Astrocyte of the spinal cord (primary cell): ENCODE data around the gene OLR1.

Experiments
- DNase-seq: peaks from one replicate; pipeline ENCODE4 v3.0.0; 2011; ENCODE audit warnings: low read depth, low spot score
- H3K4me3 ChIP-seq: 2 replicates; pipeline ENCODE4 v1.5.1; 2011; ENCODE audit warnings: low read depth, mild to moderate bottlenecking, low read length, moderate library complexity
- CTCF ChIP-seq: IDR thresholded peaks from 2 replicates; pipeline ENCODE4 v1.5.1; 2012; ENCODE audit warnings: low read depth, mild to moderate bottlenecking, low read length, inconsistent platforms
- in situ Hi-C: cut with HindIII; loops from 2 replicates; pipeline ENCODE4 v1.10.0; 2017; ENCODE audit warnings: low sequenced_read_pairs

The OLR1 gene

GRCh38 chr12:10121278-10121677, 50.7 kb downstream of the OLR1 start:
- DNase-seq: no peak
- no peak for TF ChIP-seq CTCF
- H3K4me3 ChIP-seq: no peak overlapping the region
- in situ Hi-C loops: no loop called here

- no peak for DNase-seq
- no peak for TF ChIP-seq CTCF
- in situ Hi-C loops: no loop called here
- no peak overlapping the region for H3K4me3 ChIP-seq
Measured at GRCh38 chr12:10119066-10119465, 52.9 kb downstream of the OLR1 start.

- no peak for TF ChIP-seq CTCF
- in situ Hi-C loops: no loop called here
- DNase-seq: no peak
- H3K4me3 ChIP-seq: no peak overlapping the region
Measured at GRCh38 chr12:10115890-10116289, 56.0 kb downstream of the OLR1 start.

GRCh38 chr12:10115311-10115710, 56.6 kb downstream of the OLR1 start:
- DNase-seq: no peak
- no peak for TF ChIP-seq CTCF
- H3K4me3 ChIP-seq: no peak overlapping the region
- in situ Hi-C loops: no loop called here

GRCh38 chr12:10113920-10114319, 58.0 kb downstream of the OLR1 start:
- in situ Hi-C loops: no loop called here
- H3K4me3 ChIP-seq: no peak overlapping the region
- DNase-seq: no peak
- TF ChIP-seq CTCF: no peak

GRCh38 chr12:10113075-10113474, 58.9 kb downstream of the OLR1 start:
- DNase-seq: peak; percentile 6
- no peak for TF ChIP-seq CTCF
- in situ Hi-C loops: no loop called here
- H3K4me3 ChIP-seq: no peak overlapping the region

GRCh38 chr12:10111451-10111850, 60.5 kb downstream of the OLR1 start:
- in situ Hi-C loops: no loop called here
- no peak overlapping the region for H3K4me3 ChIP-seq
- no peak for TF ChIP-seq CTCF
- no peak for DNase-seq
